Measurements from ENCODE around the gene TMC6.

TMC6 gene

GRCh38 chr17:78127239-78127887 lies 1.2 kb downstream of the TMC6 start:
- Histone ChIP-seq H2BK15ac (ENCODE audit: low read depth, poor library complexity, severe bottlenecking) (peak overlapping the region; percentile 97), H2BK120ac (ENCODE audit: low read depth, low read length) (peak overlapping the region; percentile 91), H2AFZ (ENCODE audit: low read depth, low read length) (no peak overlapping the region), H3K9ac (ENCODE audit: low read length) (no peak overlapping the region), H2BK5ac (ENCODE audit: low read depth, low read length, poor library complexity, severe bottlenecking) (no peak overlapping the region), H2BK12ac (ENCODE audit: low read length in 2 of 2) (peak overlapping the region; percentile 75 to 91), H3K18ac (ENCODE audit: low read depth in 1 of 2, low read length in 2 of 2) (peak overlapping the region; percentile 78 to 94), H3K9me3 (ENCODE audit: control insufficient read depth, low read length) (no peaks in the 10 kb centered on the region), H3K27ac (ENCODE audit: low read length, poor library complexity, severe bottlenecking) (no peak overlapping the region), H3K79me1 (replicated peaks; ENCODE audit: low read length, poor library complexity, severe bottlenecking) (peaks cover 18% of the 10 kb centered on the region), H3K4me3 (ENCODE audit: insufficient read depth in 1 of 2, low read depth in 1 of 2, low read length in 2 of 2) (peak overlapping the region in 1 of 2 experiments; percentile 71), H3K4me1 (ENCODE audit: control insufficient read depth, insufficient read depth, low read depth, low read length) (peaks cover 52% of the 10 kb centered on the region), H3K14ac (ENCODE audit: low read length in 2 of 2) (peak overlapping the region in 1 of 2 experiments; percentile 85), H3K27me3 (ENCODE audit: control insufficient read depth in 1 of 2, insufficient read depth in 1 of 2, low read length in 2 of 2) (peaks cover 3 to 55% of the 10 kb centered on the region in 2 experiments), H3K4me2 (ENCODE audit: low read length, poor library complexity, severe bottlenecking) (peak overlapping the region; percentile 72), H3K4ac (ENCODE audit: low read depth in 1 of 2, low read length in 2 of 2) (peak overlapping the region; percentile 77 to 88), H4K8ac (ENCODE audit: low read length) (peak overlapping the region; percentile 90), H2AK5ac (ENCODE audit: low read length, severe bottlenecking) (peak overlapping the region; percentile 17), H3K36me3 (ENCODE audit: control insufficient read depth in 1 of 2, insufficient read depth in 2 of 2, low read depth in 1 of 2, low read length in 2 of 2) (peaks cover 0 to 41% of the 10 kb centered on the region in 2 experiments), H3K23ac (ENCODE audit: low read length in 2 of 2) (peak overlapping the region in 1 of 2 experiments; percentile 3), H4K91ac (ENCODE audit: low read length) (peak overlapping the region; percentile 92)
- 10% methylated on average over 25 of the region's 25 CpGs for WGBS
- peak; percentile 45 for DNase-seq

DNA sequence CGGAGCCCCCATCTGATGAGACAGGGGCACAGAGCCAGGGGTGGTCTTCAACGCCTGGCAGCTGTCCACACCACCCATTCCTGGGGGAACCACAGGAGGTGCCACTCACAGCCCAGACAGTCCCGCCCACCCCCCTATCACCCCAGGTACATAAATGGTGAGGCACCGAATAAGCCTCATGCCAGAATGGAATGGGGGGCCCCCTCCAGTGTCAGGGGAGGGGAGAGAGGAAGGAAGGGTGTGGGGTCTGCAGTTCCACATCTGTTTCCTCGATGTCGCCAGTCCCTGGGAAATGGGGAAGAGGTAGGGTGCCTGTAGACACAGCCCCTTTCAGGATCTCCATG lies 1.7 kb downstream of the TMC6 start:
- H2BK120ac ChIP-seq (ENCODE audit: low read depth, low read length): no peak overlapping the region
- peaks cover 22% of the 10 kb centered on the region for H3K79me1 ChIP-seq (replicated peaks; ENCODE audit: low read length, poor library complexity, severe bottlenecking)
- H4K8ac ChIP-seq (ENCODE audit: low read length): peak overlapping the region; percentile 69
- peak overlapping the region; percentile 3 to 77 for H3K4ac ChIP-seq (ENCODE audit: low read depth in 1 of 2, low read length in 2 of 2)
- H2AFZ ChIP-seq (ENCODE audit: low read depth, low read length): no peak overlapping the region
- H2BK5ac ChIP-seq (ENCODE audit: low read depth, low read length, poor library complexity, severe bottlenecking): no peak overlapping the region
- H3K18ac ChIP-seq (ENCODE audit: low read depth in 1 of 2, low read length in 2 of 2): peak overlapping the region; percentile 44 to 78
- peaks cover 47% of the 10 kb centered on the region for H3K4me1 ChIP-seq (ENCODE audit: control insufficient read depth, insufficient read depth, low read depth, low read length)
- no peak overlapping the region for H3K14ac ChIP-seq (ENCODE audit: low read length in 2 of 2)
- peaks cover 0 to 46% of the 10 kb centered on the region in 2 experiments for H3K36me3 ChIP-seq (ENCODE audit: control insufficient read depth in 1 of 2, insufficient read depth in 2 of 2, low read depth in 1 of 2, low read length in 2 of 2)
- peak overlapping the region; percentile 44 for H2BK15ac ChIP-seq (ENCODE audit: low read depth, poor library complexity, severe bottlenecking)
- peaks cover 3 to 51% of the 10 kb centered on the region in 2 experiments for H3K27me3 ChIP-seq (ENCODE audit: control insufficient read depth in 1 of 2, insufficient read depth in 1 of 2, low read length in 2 of 2)
- peak overlapping the region; percentile 56 for H4K91ac ChIP-seq (ENCODE audit: low read length)
- H3K9me3 ChIP-seq (ENCODE audit: control insufficient read depth, low read length): no peaks in the 10 kb centered on the region
- DNase-seq: no peak
- WGBS: 67% methylated on average over 4 of the region's 6 CpGs
- no peak overlapping the region for H3K23ac ChIP-seq (ENCODE audit: low read length in 2 of 2)
- no peak overlapping the region for H2BK12ac ChIP-seq (ENCODE audit: low read length in 2 of 2)
- H3K4me2 ChIP-seq (ENCODE audit: low read length, poor library complexity, severe bottlenecking): peak overlapping the region; percentile 72
- H2AK5ac ChIP-seq (ENCODE audit: low read length, severe bottlenecking): peak overlapping the region; percentile 17
- no peak overlapping the region for H3K27ac ChIP-seq (ENCODE audit: low read length, poor library complexity, severe bottlenecking)
- H3K9ac ChIP-seq (ENCODE audit: low read length): no peak overlapping the region
- no peak overlapping the region for H3K4me3 ChIP-seq (ENCODE audit: insufficient read depth in 1 of 2, low read depth in 1 of 2, low read length in 2 of 2)

GRCh38 chr17:78125976-78126894 lies 2.3 kb downstream of the TMC6 start:
- Histone ChIP-seq H3K9ac (ENCODE audit: low read length) (no peak overlapping the region), H3K4me2 (ENCODE audit: low read length, poor library complexity, severe bottlenecking) (no peak overlapping the region), H3K27ac (ENCODE audit: low read length, poor library complexity, severe bottlenecking) (no peak overlapping the region), H3K79me1 (replicated peaks; ENCODE audit: low read length, poor library complexity, severe bottlenecking) (peaks cover 28% of the 10 kb centered on the region), H3K9me3 (ENCODE audit: control insufficient read depth, low read length) (no peaks in the 10 kb centered on the region), H3K4ac (ENCODE audit: low read depth in 1 of 2, low read length in 2 of 2) (peak overlapping the region in 1 of 2 experiments; percentile 3), H3K27me3 (ENCODE audit: control insufficient read depth in 1 of 2, insufficient read depth in 1 of 2, low read length in 2 of 2) (peaks cover 3 to 47% of the 10 kb centered on the region in 2 experiments), H3K23ac (ENCODE audit: low read length in 2 of 2) (no peak overlapping the region), H2AK5ac (ENCODE audit: low read length, severe bottlenecking) (no peak overlapping the region), H4K91ac (ENCODE audit: low read length) (peak overlapping the region; percentile 47), H4K8ac (ENCODE audit: low read length) (no peak overlapping the region), H3K4me1 (ENCODE audit: control insufficient read depth, insufficient read depth, low read depth, low read length) (peaks cover 44% of the 10 kb centered on the region), H2BK5ac (ENCODE audit: low read depth, low read length, poor library complexity, severe bottlenecking) (no peak overlapping the region), H3K4me3 (ENCODE audit: insufficient read depth in 1 of 2, low read depth in 1 of 2, low read length in 2 of 2) (peak overlapping the region in 1 of 2 experiments; percentile 8), H3K18ac (ENCODE audit: low read depth in 1 of 2, low read length in 2 of 2) (peak overlapping the region; percentile 18 to 47), H2BK120ac (ENCODE audit: low read depth, low read length) (peak overlapping the region; percentile 9), H3K36me3 (ENCODE audit: control insufficient read depth in 1 of 2, insufficient read depth in 2 of 2, low read depth in 1 of 2, low read length in 2 of 2) (peaks cover 0 to 52% of the 10 kb centered on the region in 2 experiments), H2BK12ac (ENCODE audit: low read length in 2 of 2) (no peak overlapping the region), H2AFZ (ENCODE audit: low read depth, low read length) (no peak overlapping the region), H2BK15ac (ENCODE audit: low read depth, poor library complexity, severe bottlenecking) (peak overlapping the region; percentile 30), H3K14ac (ENCODE audit: low read length in 2 of 2) (no peak overlapping the region)
- DNase-seq: no peak
- WGBS: 89% methylated on average over 25 of the region's 25 CpGs
